Adrenal gland (tissue), 5 donors: ENCODE measurements around the gene KLRC1.

Experiments
- POLR2A ChIP-seq, 2 donors: fragments of 450-650 bp; IDR thresholded peaks; one replicate each; pipeline ENCODE4 v1.6.1; 2017; ENCODE audit warnings: antibody characterized with exemption in 2 of 2, mild to moderate bottlenecking in 2 of 2, moderate library complexity in 1 of 2
- TF ChIP-seq, protein P1 (sequence below), 6 experiments: fragments of 450-650 bp in 4 of 6; fragments of 200-600 bp in 2 of 6; sonication (generic) in 1 of 6; IDR thresholded peaks; 1 replicate in 5 of 6; 2 replicates in 1 of 6; pipeline versions ENCODE4 v1.5.1 to v1.8.0; 2016 to 2021; ENCODE audit warnings: antibody characterized with exemption in 6 of 6, mild to moderate bottlenecking in 2 of 6, moderate library complexity in 1 of 6
- donor health status: DM: no; HTN: no; CAD: no.

- TF ChIP-seq, protein P1, sequence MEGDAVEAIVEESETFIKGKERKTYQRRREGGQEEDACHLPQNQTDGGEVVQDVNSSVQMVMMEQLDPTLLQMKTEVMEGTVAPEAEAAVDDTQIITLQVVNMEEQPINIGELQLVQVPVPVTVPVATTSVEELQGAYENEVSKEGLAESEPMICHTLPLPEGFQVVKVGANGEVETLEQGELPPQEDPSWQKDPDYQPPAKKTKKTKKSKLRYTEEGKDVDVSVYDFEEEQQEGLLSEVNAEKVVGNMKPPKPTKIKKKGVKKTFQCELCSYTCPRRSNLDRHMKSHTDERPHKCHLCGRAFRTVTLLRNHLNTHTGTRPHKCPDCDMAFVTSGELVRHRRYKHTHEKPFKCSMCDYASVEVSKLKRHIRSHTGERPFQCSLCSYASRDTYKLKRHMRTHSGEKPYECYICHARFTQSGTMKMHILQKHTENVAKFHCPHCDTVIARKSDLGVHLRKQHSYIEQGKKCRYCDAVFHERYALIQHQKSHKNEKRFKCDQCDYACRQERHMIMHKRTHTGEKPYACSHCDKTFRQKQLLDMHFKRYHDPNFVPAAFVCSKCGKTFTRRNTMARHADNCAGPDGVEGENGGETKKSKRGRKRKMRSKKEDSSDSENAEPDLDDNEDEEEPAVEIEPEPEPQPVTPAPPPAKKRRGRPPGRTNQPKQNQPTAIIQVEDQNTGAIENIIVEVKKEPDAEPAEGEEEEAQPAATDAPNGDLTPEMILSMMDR (IDR thresholded peaks at IDR 0.05) = no peak
- TF ChIP-seq POLR2A (IDR thresholded peaks at IDR 0.05) = no peak
Observed at GRCh38 chr12:10405294-10405693, 47.9 kb downstream of the KLRC1 start.
